ENCODE results near the gene NTMT1. TPM values are rescaled to one million over a fixed set of nuclear protein-coding genes. Genes with fewer than 3 reads are reported as not detected.

The NTMT1 gene
- total and polyA plus RNA-seq, 10 of the 15 experiments (the other 5 are each of a cell fraction or from before 2014, with no cell fraction given) = 12.8 to 85.4 (median 39.3) TPM

- Histone ChIP-seq H3K4me1 (ENCODE audit: control insufficient read depth, insufficient read depth, low read length) (no peaks in the 10 kb centered on the region), H3K27ac (ENCODE audit: control insufficient read depth, insufficient read depth) (no peak overlapping the region), H3K79me2 (ENCODE audit: control insufficient read depth, insufficient read depth, low read length) (no peaks in the 10 kb centered on the region), H2AFZ (ENCODE audit: control insufficient read depth, low read depth, low read length) (no peak overlapping the region), H3K4me2 (ENCODE audit: control insufficient read depth, insufficient read depth) (no peak overlapping the region), H3K9ac (ENCODE audit: control insufficient read depth, insufficient read depth, low read length) (no peak overlapping the region), H4K20me1 (ENCODE audit: control insufficient read depth, insufficient read depth) (no peaks in the 10 kb centered on the region), H3K36me3 (ENCODE audit: control insufficient read depth in 2 of 2, insufficient read depth in 2 of 2, low read length in 1 of 2) (no peaks in the 10 kb centered on the region), H3K4me3 (no peak overlapping the region), H3K9me3 (replicated peaks; ENCODE audit: control insufficient read depth, insufficient read depth, low read length) (no peaks in the 10 kb centered on the region), H3K27me3 (replicated peaks in 1 of 2; ENCODE audit: control insufficient read depth in 2 of 2, insufficient read depth in 2 of 2, low read length in 1 of 2) (no peaks in the 10 kb centered on the region; a peak in 2 of 4 replicates)
- no peak for FAIRE-seq
- SMC1A ChIA-PET (ENCODE audit: uncharacterized antibody, unreplicated experiment) = no interaction called here
- POLR2A ChIA-PET = no interaction called here
- RAD21 ChIA-PET (ENCODE audit: unreplicated experiment) = no interaction called here
- WGBS (ENCODE audit: insufficient coverage, insufficient replicate concordance, low lambda C conversion rate, missing lambda C conversion rate) = 40% methylated on average over 30 of the region's 36 CpGs
- no peak for ATAC-seq
- CTCF ChIA-PET = no interaction called here
- in situ Hi-C loops (cut with MboI) (no loop called here), intact Hi-C loops (cut with micrococcal nuclease; ENCODE audit: unreplicated experiment) (no loop called here)
- DNase-seq (ENCODE audit: low read depth, low spot score) = no peak
- no TSS peak for BruUV-seq (replicated peaks)
- no peak for TF ChIP-seq TCF3 (IDR thresholded peaks at IDR 0.05; ENCODE audit: borderline replicate concordance, insufficient read depth, low read depth, low read length)
- TF ChIP-seq IKZF1 (conservative IDR thresholded peaks at IDR 0.05) = no peak
- no peak for TF ChIP-seq MEF2B (IDR thresholded peaks at IDR 0.05; ENCODE audit: partially characterized antibody, poor library complexity, severe bottlenecking)
- no peak for TF ChIP-seq SMC3 (IDR thresholded peaks at IDR 0.05; ENCODE audit: borderline replicate concordance, low read length)
- TF ChIP-seq KLF5 (IDR thresholded peaks at IDR 0.05; ENCODE audit: partially characterized antibody) = no peak
- no peak for TF ChIP-seq BCL3 (IDR thresholded peaks at IDR 0.05; ENCODE audit: borderline replicate concordance, insufficient read depth, low read depth, low read length, poor library complexity, severe bottlenecking)
- TF ChIP-seq NR2F1 (conservative IDR thresholded peaks at IDR 0.05) = no peak
- TF ChIP-seq SREBF1 (IDR thresholded peaks at IDR 0.05; ENCODE audit: low read length) = no peak
- TF ChIP-seq KDM1A (IDR thresholded peaks at IDR 0.05; ENCODE audit: borderline replicate concordance) = no peak
- TF ChIP-seq, protein P1, sequence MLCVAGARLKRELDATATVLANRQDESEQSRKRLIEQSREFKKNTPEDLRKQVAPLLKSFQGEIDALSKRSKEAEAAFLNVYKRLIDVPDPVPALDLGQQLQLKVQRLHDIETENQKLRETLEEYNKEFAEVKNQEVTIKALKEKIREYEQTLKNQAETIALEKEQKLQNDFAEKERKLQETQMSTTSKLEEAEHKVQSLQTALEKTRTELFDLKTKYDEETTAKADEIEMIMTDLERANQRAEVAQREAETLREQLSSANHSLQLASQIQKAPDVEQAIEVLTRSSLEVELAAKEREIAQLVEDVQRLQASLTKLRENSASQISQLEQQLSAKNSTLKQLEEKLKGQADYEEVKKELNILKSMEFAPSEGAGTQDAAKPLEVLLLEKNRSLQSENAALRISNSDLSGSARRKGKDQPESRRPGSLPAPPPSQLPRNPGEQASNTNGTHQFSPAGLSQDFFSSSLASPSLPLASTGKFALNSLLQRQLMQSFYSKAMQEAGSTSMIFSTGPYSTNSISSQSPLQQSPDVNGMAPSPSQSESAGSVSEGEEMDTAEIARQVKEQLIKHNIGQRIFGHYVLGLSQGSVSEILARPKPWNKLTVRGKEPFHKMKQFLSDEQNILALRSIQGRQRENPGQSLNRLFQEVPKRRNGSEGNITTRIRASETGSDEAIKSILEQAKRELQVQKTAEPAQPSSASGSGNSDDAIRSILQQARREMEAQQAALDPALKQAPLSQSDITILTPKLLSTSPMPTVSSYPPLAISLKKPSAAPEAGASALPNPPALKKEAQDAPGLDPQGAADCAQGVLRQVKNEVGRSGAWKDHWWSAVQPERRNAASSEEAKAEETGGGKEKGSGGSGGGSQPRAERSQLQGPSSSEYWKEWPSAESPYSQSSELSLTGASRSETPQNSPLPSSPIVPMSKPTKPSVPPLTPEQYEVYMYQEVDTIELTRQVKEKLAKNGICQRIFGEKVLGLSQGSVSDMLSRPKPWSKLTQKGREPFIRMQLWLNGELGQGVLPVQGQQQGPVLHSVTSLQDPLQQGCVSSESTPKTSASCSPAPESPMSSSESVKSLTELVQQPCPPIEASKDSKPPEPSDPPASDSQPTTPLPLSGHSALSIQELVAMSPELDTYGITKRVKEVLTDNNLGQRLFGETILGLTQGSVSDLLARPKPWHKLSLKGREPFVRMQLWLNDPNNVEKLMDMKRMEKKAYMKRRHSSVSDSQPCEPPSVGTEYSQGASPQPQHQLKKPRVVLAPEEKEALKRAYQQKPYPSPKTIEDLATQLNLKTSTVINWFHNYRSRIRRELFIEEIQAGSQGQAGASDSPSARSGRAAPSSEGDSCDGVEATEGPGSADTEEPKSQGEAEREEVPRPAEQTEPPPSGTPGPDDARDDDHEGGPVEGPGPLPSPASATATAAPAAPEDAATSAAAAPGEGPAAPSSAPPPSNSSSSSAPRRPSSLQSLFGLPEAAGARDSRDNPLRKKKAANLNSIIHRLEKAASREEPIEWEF (IDR thresholded peaks at IDR 0.05; ENCODE audit: insufficient replicate concordance, low read depth, low read length) = no peak
- TF ChIP-seq ZBTB4 (CRISPR knock-in tag; IDR thresholded peaks at IDR 0.05) = no peak
- no peak for TF ChIP-seq IKZF2 (IDR thresholded peaks at IDR 0.05)
- TF ChIP-seq PAX5 (IDR thresholded peaks at IDR 0.05; ENCODE audit: borderline replicate concordance, low read depth, low read length) = no peak
Observed at GRCh38 chr9:129664746-129665388, 38.9 kb downstream of the NTMT1 start.

Data from GM12878 (cell line).